HG02938 (cell line): ENCODE measurements around the gene WNT3A.

Experiments
- ATAC-seq: cut with Tn5 transposase; IDR thresholded peaks from one replicate; pipeline ENCODE4 v1.9.1; 2021; ENCODE audit warnings: mild to moderate bottlenecking, moderate library complexity; ENCODE audit not compliant: unreplicated experiment

Gene WNT3A

DNA sequence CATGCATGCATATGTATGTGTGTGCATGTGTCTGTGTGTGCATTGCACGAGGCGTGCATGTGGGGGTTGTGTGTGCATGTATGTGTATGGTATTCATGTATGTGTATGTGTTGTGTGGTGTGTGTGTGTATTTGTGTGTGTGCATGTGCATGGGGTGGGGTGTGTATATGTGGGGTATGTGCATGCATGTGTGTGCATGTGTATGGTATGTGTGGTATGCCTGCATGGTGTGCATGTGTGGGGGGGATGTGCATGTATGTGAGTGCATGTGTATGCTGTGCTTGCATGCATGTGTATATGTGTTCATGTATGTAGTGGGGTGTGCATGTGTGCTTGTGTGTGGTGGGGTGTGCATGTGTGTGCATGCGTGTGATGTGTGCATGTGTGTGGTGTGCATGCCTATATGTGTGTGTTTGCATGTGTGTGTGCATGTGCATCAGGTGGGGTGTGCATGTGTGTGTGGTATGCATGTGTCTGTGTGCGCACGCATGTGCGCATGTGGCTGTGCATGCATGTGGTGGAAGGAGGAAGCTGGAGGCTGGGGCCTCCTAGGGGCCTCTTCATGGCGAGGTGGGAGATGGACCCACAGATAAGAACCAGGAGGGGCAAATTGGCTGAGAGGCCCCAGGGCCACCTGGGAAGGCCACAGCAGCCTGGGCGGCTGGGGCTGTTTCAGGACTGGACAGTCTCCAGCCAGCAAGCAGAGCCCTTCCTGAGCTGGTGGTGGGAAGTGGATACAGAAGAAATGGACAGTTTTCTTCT, 39.8 kb downstream of the WNT3A start:
- ATAC-seq = no peak

DNA sequence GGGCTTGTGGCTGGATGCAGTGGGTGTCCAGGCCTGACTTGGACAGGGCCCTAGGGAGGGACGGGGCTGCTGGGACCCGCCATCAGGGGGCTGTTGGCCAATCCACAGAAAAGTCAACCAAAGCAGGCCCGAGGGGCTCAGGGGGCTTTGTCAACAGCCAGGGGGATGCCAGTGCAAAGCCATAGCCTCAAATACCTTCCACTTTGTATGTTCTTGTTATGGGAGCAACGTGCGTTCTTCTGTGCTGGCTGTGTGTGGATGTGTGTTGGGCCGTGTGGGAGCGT, 40.3 kb downstream of the WNT3A start:
- no peak for ATAC-seq

DNA sequence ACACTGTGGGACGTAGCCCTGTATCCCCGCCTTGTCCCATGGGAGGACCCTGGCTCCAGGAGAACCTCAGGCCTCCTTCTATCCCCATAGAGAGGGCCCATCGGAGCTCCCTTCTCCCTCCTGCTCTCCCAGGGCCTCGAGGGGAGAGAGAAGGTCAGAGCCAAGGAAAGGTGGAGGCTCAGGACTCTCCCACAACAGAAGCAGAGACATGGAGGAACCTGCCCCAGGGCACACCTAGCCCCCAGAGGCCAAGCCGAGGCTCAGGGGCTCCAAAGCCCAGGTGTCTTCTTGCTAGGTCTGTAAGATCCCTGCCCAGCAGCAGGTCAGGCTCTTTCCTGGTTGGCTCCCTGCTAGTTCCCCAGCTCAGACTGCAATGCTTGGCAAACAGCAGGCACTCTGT, 41.3 kb downstream of the WNT3A start:
- ATAC-seq = no peak

DNA sequence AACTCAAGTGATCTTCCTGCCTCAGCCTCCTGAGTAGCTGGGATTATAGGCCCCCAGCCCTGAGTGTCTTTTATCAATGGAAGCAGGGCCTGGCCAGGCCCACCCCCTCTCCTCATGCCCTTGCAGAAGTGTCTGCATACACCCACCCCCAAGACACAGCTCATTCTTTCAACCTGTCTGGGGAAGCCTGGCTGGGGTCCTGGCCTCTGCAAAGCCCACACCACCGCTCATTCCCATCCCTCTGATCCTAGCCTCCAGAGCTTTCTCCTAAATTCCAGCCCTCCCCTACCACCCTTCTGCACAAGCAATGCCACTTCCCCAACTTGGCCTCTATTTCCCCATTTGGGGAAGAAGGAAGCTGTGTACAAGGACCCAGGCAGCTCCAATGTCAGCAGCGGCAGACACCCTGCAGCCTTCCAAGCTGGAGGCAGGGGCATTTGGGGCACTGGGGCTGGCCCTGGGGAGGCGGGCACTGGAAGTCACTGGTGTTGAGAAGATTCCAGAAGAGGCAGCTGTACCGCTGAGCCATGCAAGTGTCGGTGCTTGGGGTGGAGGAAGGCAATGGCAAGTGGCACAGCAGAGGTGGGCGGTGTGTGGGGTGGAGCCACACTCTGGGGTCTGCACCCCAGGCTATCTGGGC, 42.0 kb downstream of the WNT3A start:
- ATAC-seq = no peak

DNA sequence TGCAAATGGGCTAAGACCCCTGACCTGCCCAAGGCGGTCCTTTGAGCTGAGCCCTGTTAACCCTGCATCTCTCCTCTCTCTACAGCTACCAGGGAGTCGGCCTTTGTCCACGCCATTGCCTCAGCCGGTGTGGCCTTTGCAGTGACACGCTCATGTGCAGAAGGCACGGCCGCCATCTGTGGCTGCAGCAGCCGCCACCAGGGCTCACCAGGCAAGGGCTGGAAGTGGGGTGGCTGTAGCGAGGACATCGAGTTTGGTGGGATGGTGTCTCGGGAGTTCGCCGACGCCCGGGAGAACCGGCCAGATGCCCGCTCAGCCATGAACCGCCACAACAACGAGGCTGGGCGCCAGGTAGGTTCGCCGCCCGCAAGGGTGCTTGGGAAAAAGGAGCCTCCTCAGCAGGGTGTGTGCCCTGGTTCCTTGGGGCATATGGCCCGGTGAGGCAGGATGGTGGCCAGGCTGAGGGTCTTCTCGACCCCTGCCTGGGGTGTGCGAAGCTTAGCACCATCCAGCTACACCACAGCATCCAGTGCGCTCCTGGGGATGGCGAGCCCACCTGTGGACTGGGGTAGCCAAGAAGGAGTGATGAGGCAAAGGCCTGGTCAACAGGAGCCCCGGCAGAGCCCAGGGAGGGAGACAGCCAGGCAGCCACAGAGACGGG, 43.9 kb downstream of the WNT3A start:
- ATAC-seq = no peak

DNA sequence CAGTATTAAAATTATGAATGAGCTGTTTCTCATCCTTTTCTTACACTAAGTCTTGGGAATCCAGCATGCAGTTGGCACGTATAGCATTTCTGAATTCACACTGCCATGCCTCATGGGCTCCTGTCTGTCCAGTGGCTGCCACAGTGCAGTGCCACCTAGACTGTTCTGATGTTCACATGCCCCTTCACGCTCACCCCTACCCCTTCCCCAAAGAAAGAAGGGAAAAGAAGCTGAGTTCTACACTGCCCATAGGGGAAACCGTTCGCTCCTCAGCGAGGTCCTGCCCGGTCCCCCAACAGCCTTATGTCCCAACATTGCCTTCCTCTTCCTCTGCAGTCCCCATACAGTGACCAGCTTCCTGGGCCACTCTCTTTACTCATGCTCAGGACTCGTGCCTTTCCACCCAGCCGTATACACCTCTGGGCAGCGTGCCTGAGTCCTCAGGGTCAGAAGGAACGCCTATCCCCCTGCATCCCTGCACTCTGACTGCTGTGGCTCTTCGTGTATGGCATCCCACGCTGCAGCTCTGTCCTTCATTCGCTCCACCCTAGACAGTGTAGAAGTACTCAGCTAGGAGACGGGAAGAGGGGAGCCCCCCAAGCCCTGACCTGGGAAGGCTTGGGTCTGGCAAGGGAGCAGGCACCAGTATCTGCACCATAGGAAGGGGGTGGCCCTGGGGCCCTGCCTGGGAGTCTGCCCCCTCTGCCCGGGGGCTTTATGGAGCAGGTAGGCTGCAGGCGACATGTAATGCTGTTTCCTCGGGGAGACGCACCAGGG, 51.6 kb downstream of the WNT3A start:
- no peak for ATAC-seq

DNA sequence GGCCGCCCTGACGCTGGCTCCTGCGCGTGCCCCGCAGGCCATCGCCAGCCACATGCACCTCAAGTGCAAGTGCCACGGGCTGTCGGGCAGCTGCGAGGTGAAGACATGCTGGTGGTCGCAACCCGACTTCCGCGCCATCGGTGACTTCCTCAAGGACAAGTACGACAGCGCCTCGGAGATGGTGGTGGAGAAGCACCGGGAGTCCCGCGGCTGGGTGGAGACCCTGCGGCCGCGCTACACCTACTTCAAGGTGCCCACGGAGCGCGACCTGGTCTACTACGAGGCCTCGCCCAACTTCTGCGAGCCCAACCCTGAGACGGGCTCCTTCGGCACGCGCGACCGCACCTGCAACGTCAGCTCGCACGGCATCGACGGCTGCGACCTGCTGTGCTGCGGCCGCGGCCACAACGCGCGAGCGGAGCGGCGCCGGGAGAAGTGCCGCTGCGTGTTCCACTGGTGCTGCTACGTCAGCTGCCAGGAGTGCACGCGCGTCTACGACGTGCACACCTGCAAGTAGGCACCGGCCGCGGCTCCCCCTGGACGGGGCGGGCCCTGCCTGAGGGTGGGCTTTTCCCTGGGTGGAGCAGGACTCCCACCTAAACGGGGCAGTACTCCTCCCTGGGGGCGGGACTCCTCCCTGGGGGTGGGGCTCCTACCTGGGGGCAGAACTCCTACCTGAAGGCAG, 52.3 kb downstream of the WNT3A start:
- no peak for ATAC-seq

DNA sequence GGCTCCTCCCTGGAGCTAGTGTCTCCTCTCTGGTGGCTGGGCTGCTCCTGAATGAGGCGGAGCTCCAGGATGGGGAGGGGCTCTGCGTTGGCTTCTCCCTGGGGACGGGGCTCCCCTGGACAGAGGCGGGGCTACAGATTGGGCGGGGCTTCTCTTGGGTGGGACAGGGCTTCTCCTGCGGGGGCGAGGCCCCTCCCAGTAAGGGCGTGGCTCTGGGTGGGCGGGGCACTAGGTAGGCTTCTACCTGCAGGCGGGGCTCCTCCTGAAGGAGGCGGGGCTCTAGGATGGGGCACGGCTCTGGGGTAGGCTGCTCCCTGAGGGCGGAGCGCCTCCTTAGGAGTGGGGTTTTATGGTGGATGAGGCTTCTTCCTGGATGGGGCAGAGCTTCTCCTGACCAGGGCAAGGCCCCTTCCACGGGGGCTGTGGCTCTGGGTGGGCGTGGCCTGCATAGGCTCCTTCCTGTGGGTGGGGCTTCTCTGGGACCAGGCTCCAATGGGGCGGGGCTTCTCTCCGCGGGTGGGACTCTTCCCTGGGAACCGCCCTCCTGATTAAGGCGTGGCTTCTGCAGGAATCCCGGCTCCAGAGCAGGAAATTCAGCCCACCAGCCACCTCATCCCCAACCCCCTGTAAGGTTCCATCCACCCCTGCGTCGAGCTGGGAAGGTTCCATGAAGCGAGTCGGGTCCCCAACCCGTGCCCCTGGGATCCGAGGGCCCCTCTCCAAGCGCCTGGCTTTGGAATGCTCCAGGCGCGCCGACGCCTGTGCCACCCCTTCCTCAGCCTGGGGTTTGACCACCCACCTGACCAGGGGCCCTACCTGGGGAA, 53.0 kb downstream of the WNT3A start:
- no peak for ATAC-seq

DNA sequence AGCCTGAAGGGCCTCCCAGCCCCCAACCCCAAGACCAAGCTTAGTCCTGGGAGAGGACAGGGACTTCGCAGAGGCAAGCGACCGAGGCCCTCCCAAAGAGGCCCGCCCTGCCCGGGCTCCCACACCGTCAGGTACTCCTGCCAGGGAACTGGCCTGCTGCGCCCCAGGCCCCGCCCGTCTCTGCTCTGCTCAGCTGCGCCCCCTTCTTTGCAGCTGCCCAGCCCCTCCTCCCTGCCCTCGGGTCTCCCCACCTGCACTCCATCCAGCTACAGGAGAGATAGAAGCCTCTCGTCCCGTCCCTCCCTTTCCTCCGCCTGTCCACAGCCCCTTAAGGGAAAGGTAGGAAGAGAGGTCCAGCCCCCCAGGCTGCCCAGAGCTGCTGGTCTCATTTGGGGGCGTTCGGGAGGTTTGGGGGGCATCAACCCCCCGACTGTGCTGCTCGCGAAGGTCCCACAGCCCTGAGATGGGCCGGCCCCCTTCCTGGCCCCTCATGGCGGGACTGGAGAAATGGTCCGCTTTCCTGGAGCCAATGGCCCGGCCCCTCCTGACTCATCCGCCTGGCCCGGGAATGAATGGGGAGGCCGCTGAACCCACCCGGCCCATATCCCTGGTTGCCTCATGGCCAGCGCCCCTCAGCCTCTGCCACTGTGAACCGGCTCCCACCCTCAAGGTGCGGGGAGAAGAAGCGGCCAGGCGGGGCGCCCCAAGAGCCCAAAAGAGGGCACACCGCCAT, 53.8 kb downstream of the WNT3A start:
- ATAC-seq = no peak

DNA sequence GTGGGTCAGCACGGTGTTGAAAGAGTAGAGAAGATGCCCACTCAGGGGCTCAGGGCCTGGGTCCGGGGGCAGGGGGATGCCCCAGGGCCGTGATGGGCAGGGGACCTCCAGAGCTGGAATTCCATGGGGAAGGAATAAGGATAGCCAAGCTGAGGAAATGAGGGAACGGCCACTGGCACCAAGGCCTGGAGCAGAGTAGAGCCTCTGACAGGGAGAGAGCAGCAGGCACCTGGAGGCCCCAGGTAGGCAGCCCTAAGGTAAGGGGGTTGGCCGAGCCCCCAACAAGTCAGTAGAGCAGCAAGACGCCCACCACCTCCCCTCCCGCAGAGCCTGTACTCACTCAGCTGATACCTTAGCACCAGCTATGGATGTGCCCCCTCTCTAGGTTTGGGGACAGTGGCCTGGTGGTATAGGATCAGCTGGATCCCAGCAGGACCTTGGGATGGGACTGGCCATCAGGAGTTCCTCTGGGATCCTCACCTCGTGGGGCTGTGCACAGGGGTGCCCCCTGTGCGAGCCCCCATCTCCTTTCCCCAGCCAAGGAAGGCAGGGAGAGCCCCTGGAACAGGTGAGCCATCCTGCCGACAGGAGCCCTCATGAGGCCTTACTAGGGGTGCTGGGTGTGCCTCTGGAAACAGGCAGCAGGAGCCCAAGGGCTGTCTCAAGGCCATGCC, 54.8 kb downstream of the WNT3A start:
- ATAC-seq = no peak

DNA sequence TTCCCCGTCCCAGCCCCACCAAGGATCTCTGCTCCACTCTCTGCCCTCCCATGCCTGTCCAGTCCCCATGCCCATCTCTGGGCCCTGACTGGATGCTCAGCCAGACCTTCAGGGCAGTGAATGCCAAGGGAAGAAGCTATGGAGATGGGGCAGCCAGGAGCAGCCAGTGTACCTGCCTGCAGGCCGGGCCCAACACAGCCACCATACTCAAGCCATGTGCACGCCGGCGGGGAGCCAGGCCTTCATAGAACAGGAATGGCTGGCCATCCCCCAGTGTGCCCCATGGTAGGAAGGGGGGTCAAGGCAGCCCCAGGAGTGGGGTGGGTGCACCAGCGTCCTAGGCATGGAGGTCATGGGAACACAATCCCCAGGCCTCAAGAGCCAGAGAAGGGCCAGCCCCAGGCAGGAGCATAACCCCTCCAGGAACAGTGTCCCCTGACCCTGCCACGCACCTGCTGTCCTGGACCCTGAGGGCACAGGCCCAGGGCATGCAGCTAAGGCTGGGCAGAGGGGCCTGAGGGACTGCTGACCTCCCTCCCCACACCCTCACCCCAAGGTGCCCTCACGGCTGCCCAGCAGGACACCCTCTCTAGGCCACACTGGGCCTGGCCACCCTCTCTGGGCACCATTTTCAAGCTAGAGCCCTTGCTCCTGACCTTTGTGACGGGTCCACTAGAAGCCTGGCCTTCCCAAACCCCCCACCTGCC, 55.4 kb downstream of the WNT3A start:
- ATAC-seq = no peak

DNA sequence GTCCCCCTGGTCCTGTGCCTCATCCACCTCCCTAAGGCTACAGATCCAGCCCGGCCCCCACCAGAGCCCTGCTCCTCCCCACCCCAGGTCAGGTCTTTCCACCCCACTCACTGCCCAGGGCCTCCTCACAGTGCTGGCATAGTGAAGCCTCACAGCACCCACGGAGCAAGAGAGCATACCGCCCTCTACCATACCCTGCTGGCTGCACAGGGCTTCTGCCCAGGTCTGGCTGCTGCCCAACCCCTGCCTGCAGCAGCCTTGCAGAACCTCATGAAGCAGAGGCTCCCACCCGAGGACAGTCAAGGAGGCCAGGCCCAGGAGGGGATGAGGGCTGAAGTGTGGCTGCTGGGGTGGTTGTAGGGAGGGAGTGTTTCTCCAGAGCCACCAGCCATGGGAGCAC, 56.0 kb downstream of the WNT3A start:
- no peak for ATAC-seq

DNA sequence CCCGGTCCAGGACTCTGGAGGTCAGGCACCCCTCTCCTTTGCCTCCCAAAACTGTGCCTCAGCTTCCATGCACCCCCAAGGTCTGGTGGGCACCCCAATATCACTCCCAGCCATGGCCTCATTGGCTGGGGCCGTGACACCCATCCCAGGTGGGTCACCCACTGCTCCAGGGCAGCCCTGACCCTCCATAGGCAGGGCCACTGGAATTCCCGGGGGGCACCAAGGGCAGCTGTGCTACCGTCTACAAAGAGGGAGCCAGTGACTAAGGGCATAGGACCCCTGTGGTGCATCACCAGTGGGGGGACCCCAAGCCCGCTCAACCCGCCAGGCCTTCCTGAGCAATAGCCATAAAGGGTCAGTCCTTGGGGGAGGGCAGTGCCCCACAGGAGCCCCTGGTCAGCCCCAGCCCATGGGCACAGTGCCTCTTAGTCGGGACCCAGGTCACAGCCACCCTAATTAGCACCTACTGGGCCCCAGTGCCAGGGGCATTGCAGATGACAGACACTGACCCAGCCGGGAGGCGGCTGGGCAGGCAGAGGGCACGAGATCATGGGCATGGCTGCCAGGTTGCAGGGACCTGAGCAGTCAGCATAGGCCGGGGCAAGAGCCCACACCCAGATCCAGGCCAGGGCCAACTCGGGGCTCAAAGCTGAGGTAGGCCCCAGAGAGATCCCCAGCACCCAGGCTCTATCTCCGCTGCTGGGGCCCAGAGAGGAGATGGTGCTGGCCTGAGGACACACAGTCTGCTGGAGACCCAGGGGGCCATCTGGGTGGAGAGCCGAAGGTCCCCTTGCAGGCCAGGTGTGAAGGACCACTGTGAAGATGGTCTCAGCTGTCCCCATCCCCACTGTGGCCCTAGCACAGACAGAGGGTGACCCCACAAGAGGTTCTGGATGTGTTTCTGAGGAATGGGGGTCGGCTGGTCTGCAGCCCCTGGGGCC, 56.7 kb downstream of the WNT3A start:
- no peak for ATAC-seq

DNA sequence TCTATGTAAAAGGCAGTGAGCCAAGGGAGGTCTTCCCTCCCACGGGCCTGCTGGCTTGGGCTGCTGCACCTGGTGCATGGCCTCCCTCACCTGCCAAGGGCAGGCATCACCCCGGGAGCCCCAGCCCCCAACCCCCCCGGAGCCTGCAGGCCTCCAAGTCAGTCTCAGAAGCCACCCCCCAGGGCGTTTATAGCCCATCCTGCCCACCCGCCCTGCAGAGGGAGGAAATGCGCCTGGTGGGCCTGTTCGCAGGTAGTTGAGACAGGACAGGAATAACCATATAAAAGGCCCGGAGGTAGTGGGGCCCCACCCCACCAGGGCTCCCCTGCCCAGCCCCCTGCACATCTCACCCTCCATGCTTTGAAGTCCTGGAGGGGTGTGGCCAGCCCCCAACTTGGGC, 57.5 kb downstream of the WNT3A start:
- no peak for ATAC-seq

DNA sequence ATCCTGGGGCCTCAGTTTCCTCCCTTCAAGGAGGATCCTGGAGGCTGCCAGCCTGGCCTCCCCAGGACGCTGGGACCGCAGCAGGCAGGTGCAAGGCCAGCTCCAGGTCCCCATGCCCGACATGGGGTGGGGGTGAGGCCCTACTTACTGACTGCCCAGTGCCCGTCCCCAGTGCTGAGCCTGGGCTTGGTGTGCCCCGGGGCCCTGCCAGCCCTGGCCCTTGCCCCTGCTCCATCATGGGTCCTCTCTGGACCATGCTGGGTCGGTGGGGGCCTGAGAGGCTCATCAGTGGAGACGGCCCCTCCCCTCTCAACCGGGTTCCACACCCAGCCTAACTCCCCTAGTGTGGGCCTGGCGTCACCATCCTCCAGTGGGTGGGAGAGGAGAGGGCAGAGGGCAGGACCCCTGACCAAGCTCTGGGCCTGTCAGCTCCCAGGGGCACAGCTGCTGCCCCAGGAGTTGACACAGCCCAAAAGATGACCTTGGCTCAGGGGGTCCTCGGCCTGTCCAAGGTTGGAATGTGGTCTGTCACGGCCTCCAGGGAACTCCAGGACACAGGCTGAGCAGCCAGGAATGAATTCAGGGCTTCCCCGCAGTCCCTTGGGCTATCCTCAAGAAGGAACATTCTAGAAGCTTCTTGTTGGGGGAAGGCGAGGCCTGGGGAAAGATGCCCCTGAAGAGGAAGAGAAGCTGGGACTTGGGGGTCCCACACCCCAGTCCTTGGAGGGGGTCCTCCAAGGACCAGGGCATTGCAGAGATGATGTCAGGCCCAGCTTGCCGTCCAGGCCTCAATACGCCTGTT, 58.1 kb downstream of the WNT3A start:
- ATAC-seq = no peak

DNA sequence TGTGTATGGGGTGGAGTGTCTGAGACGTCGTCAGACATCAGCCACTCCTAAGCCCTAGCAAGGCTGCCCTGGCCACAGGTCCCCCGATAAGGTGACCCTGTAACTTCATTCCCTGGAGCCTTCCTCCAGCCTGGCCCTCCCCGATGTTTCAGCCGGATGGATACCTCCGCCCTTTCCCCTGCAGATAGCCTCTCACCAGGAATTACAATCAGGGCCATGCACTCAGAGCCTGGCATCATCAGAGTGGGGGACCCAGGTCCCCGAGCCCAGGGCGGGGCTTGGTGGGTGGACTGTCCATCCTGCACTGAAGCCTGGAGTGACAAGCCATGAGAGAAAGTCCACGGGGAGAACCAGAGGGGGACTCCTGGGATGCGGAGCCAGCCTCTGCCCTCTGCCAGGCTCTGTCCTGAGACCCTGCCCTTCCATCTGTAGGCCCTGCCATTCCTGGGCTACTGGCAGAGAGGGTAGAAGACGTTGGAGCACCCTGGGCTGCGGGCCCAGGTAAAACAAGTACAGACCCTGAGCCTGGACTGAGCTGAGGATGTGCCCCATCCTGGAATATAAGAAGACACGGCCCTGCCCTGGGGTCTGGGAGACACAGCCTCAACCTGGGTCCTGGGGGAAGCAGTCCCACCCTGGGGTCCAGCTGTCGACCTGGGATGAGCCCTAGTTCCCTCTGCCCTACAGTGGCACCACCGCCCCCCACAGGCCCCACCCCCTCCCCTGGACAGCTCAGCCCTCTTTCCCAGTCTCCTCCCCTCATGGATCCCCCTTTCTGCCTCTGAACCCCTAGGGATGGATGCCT, 58.9 kb downstream of the WNT3A start:
- ATAC-seq = no peak
